GM12878 (cell line): Measurements from ENCODE around the gene EED. TPM values are rescaled to one million over a fixed set of nuclear protein-coding genes. Genes with fewer than 3 reads are reported as not detected.
A peak's percentile ranks its signal among the peaks of the same experiment; 100 is the strongest.

Experiments
- ATAC-seq: fragments of 200-7000 bp; cut with Tn5 transposase; 3 replicates; pipeline ENCODE4 v1.9.1; 2020; ENCODE audit warnings: mild to moderate bottlenecking, moderate library complexity
- BruUV-seq: library from RNA; stranded (reverse); fragments of 400-500 nt; replicated peaks from 2 replicates; lab custom pipeline; 2021; lab: Mats Ljungman, UMichigan
- CTCF ChIA-PET: fragments of 300-600 bp; sonication (Branson Sonifier 250); formaldehyde crosslinking; extraction: SDS; loops from one replicate; lab custom pipeline; 2021; ENCODE audit warnings: inconsistent platforms; lab: Yijun Ruan, JAX
- POLR2A ChIA-PET: fragments of 350-600 bp; formaldehyde crosslinking; extraction: SDS; loops from one replicate; lab custom pipeline; 2021; ENCODE audit warnings: inconsistent platforms; lab: Charles Lee
- RAD21 ChIA-PET: fragments of 300-600 bp; sonication (Branson Sonifier 250); formaldehyde crosslinking; loops from one replicate; lab custom pipeline; 2023; ENCODE audit warnings: antibody characterized with exemption; ENCODE audit not compliant: unreplicated experiment; lab: Charles Lee
- SMC1A ChIA-PET: fragments of 300-600 bp; sonication (Branson Sonifier 250); formaldehyde crosslinking; loops from one replicate; lab custom pipeline; 2023; ENCODE audit not compliant: unreplicated experiment, uncharacterized antibody; lab: Charles Lee
- DNase-seq: peaks from one replicate; pipeline ENCODE4 v3.0.0-alpha.2; 2011; ENCODE audit warnings: low read depth, low spot score
- FAIRE-seq: peaks from 3 replicates; lab custom pipeline; 2011; peaks lifted over from hg19 to GRCh38; lab: Jason Lieb, UNC
- H2AFZ ChIP-seq: 2 replicates; pipeline ENCODE4 v1.6.0; 2011; ENCODE audit warnings: low read depth, low read length, control low read depth; ENCODE audit not compliant: control insufficient read depth
- H3K27ac ChIP-seq: 2 replicates; pipeline ENCODE4 v1.5.1; 2011; ENCODE audit warnings: control low read depth; ENCODE audit not compliant: control insufficient read depth, insufficient read depth
- H3K27me3 ChIP-seq, 2 experiments: replicated peaks in 1 of 2; 2 replicates each; pipeline versions ENCODE4 v1.6.0 to v1.6.1; 2011; ENCODE audit warnings: low read length in 1 of 2; ENCODE audit not compliant: control insufficient read depth in 2 of 2, insufficient read depth in 2 of 2
- H3K36me3 ChIP-seq, 2 experiments: 2 replicates each; pipeline ENCODE4 v1.5.1; 2011; ENCODE audit warnings: low read length in 1 of 2; ENCODE audit not compliant: control insufficient read depth in 2 of 2, insufficient read depth in 2 of 2
- H3K4me1 ChIP-seq: 2 replicates; pipeline ENCODE4 v1.6.1; 2011; ENCODE audit warnings: mild to moderate bottlenecking, low read length, moderate library complexity, mixed read lengths; ENCODE audit not compliant: control insufficient read depth, insufficient read depth
- H3K4me2 ChIP-seq: 2 replicates; pipeline ENCODE4 v1.6.0; 2011; ENCODE audit warnings: control low read depth; ENCODE audit not compliant: control insufficient read depth, insufficient read depth
- H3K4me3 ChIP-seq: fragments of 200-600 bp; sonication (generic); 2 replicates; pipeline ENCODE4 v1.5.1; 2016
- H3K79me2 ChIP-seq: 2 replicates; pipeline ENCODE4 v1.6.0; 2011; ENCODE audit warnings: low read length; ENCODE audit not compliant: control insufficient read depth, insufficient read depth
- H3K9ac ChIP-seq: 2 replicates; pipeline ENCODE4 v1.8.0; 2011; ENCODE audit warnings: low read length, control low read depth, mixed read lengths; ENCODE audit not compliant: control insufficient read depth, insufficient read depth
- H3K9me3 ChIP-seq: replicated peaks from 3 replicates; pipeline ENCODE4 v1.5.1; 2011; ENCODE audit warnings: mild to moderate bottlenecking, low read length; ENCODE audit not compliant: control insufficient read depth, insufficient read depth
- H4K20me1 ChIP-seq: 2 replicates; pipeline ENCODE4 v1.6.0; 2011; ENCODE audit not compliant: control insufficient read depth, insufficient read depth
- GATAD2B ChIP-seq: fragments of 450-650 bp; conservative IDR thresholded peaks from 2 replicates; pipeline ENCODE4 v1.6.1; 2017; ENCODE audit warnings: low read depth, mild to moderate bottlenecking, moderate library complexity
- ZBTB40 ChIP-seq: fragments of 450-650 bp; IDR thresholded peaks from 2 replicates; pipeline ENCODE4 v1.6.1; 2016; ENCODE audit warnings: mild to moderate bottlenecking, moderate library complexity, borderline replicate concordance
- WGBS: methylation state at CpG from one replicate; pipeline ENCODE4 v1.1.6; 2016; ENCODE audit warnings: low lambda C conversion rate; ENCODE audit not compliant: insufficient replicate concordance, insufficient coverage; ENCODE audit errors: missing lambda C conversion rate; 5-methylcytosine and 5-hydroxymethylcytosine counted together
- in situ Hi-C: fragments of 300-500 bp; cut with MboI; formaldehyde crosslinking; loops from 9 replicates; pipeline ENCODE4 v1.14.3; 2018; ENCODE audit warnings: mixed read lengths
- intact Hi-C: fragments of 100-400 bp; cut with micrococcal nuclease; formaldehyde crosslinking; loops from one replicate; pipeline ENCODE4 v1.14.2; 2022; ENCODE audit not compliant: unreplicated experiment
- polyA plus RNA-seq, 11 experiments: library from polyadenylated mRNA; depleted of rRNA in 4 of 11; unstranded in 6 of 11; stranded (reverse) in 5 of 11; fragments of >200 nt; fragmentation: Nextera tagmentation in 4 of 11; fragmentation: Illumina TruSeq in 1 of 11; extraction: Ambion mirVana in 4 of 11; extraction: Trizol in 1 of 11; gene quantifications; 1 replicate in 1 of 11; 2 replicates in 10 of 11; pipeline versions ENCODE4 v1.2.1 to v1.2.3, GENCODE V29; 2011 to 2016; ENCODE audit warnings: inconsistent platforms in 2 of 11, missing spikeins in 2 of 11, low read depth in 1 of 11
- total RNA-seq, 4 experiments: library from RNA; depleted of rRNA in 3 of 4; stranded (reverse); fragments of >200 nt in 3 of 4; fragmentation: Illumina TruSeq in 1 of 4; extraction: Trizol in 1 of 4; gene quantifications; 2 replicates each; pipeline versions ENCODE4 v1.2.1 to v1.2.3, GENCODE V29; 2013 to 2021

EED gene
- total and polyA plus RNA-seq, 10 of the 15 experiments (the other 5 are each of a cell fraction or from before 2014, with no cell fraction given) = 41.5 to 140 (median 72.2) TPM

- Histone ChIP-seq H3K9me3 (no peaks in the 10 kb centered on the region; the same call in none of the 3 replicates), H3K9ac (peak overlapping the region; percentile 13; the same call in 1 of the 2 replicates), H3K27ac (peak overlapping the region; percentile 63), H3K79me2 (no peaks in the 10 kb centered on the region), H3K36me3 (no peaks in the 10 kb centered on the region), H3K4me1 (peaks cover 34% of the 10 kb centered on the region), H3K4me2 (peak overlapping the region; percentile 69), H3K4me3 (no peak overlapping the region; the same call in 1 of the 2 replicates), H4K20me1 (no peaks in the 10 kb centered on the region), H2AFZ (peak overlapping the region; percentile 68), H3K27me3 (no peaks in the 10 kb centered on the region)
- ATAC-seq (peak; percentile 36), FAIRE-seq (no peak), DNase-seq (no peak)
- no TSS peak for BruUV-seq
- intact Hi-C loops = no loop called here
- in situ Hi-C loops = no loop called here
- RAD21 ChIA-PET = interaction anchor here (1.0 to 5.0 kb wide), 10 partner anchors 9 to 200 kb away, joined by 3 to 39 read pairs (median 5); partner anchors contain the start of gene PICALM
- peak; percentile 16; the same call in 1 of the 2 replicates for TF ChIP-seq ZBTB40
- TF ChIP-seq GATAD2B = no peak
- POLR2A ChIA-PET = interaction anchor here (1.4 to 2.3 kb wide), 6 partner anchors 8 to 152 kb away, joined by 3 to 11 read pairs (median 7); partner anchors contain the start of genes EED and PICALM
- SMC1A ChIA-PET = interaction anchor here (0.9 to 7.2 kb wide), 15 partner anchors 9 to 260 kb away, joined by 3 to 78 read pairs (median 5); no protein-coding TSS in a partner anchor
- CTCF ChIA-PET = interaction anchor here (0.6 to 7.7 kb wide), 14 partner anchors 9 to 366 kb away, joined by 3 to 103 read pairs (median 6); partner anchors contain the start of genes CCDC83 and PICALM
- WGBS = 46% methylated on average over 1 of the region's 1 CpG
These were observed 23.9 kb upstream of the EED start for GRCh38 chr11:86220653-86221052.
